ENCODE data around the gene CSNK1E. TPM values are rescaled to one million over a fixed set of nuclear protein-coding genes. Genes with fewer than 3 reads are reported as not detected.

Gene CSNK1E
- total and polyA plus RNA-seq, 2 of the 8 experiments (the other 6 are each of a cell fraction or from before 2014, with no cell fraction given): 247 to 263 TPM

DNA sequence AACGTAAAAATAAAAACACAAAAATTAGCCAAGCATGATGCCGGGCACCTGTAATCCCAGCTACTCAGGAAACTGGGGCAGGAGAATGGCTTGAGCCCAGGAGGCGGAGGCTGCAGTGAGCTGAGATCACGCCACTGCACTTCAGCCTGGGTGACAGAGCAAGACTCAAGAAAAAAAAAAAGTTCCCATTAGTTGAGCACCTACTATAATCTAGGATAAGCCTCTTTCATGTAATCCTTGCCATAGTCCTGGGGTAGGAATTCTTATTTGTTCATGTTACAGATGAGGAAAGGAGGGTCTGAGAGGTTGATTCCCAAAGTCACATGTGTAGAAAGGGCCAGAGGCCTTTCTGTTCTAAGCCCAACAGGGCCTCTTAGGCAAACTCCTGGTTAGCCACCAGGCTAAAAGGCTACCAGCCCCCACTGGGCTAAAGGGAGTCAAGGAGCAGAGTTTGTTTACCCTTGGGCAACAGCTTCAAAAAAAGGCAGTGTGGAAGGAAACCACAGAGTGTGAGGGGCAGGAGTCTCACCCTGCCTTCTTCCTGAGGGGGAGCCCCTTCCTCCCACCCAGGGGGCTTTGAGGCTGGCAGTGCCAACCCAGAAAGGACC, 21.6 kb upstream of the CSNK1E start:
- Histone ChIP-seq H3K27ac (ENCODE audit: low read depth, low read length) (no peak overlapping the region), H4K5ac (ENCODE audit: insufficient read length, low read depth, low read length) (no peak overlapping the region), H4K8ac (ENCODE audit: extremely low read depth, insufficient read depth, low read length) (no peak overlapping the region), H3K36me3 (ENCODE audit: control insufficient read depth in 2 of 4, insufficient read depth in 4 of 4, low read length in 3 of 4) (peaks cover 0 to 3% (median 0%) of the 10 kb centered on the region in 4 experiments; a peak in 1 of 8 replicates), H3K56ac (replicated peaks; ENCODE audit: insufficient read length, low read depth, low read length) (no peak overlapping the region), H2BK12ac (ENCODE audit: low read depth, low read length) (0 out of 2 replicates have a peak overlapping the region, but pooled peaks have one; percentile 17), H3K18ac (ENCODE audit: extremely low read depth, low read length) (no peak overlapping the region; the same call in 1 of the 2 replicates), H3K14ac (ENCODE audit: insufficient read length) (no peak overlapping the region), H2BK15ac (ENCODE audit: low read length) (peak overlapping the region; percentile 31; the same call in 1 of the 2 replicates), H3K27me3 (replicated peaks in 1 of 4; ENCODE audit: control insufficient read depth in 3 of 4, extremely low read depth in 1 of 4, insufficient read depth in 3 of 4, low read length in 3 of 4) (no peaks in the 10 kb centered on the region), H3K23ac (ENCODE audit: insufficient read length) (no peak overlapping the region), H3K79me1 (ENCODE audit: low read depth, low read length) (peaks cover 9% of the 10 kb centered on the region), H4K20me1 (replicated peaks in 1 of 2; ENCODE audit: control insufficient read depth in 1 of 2, insufficient read depth in 2 of 2, low read length in 2 of 2) (peaks cover 0 to 2% of the 10 kb centered on the region in 2 experiments), H3K23me2 (ENCODE audit: low read depth, low read length) (peaks cover 5% of the 10 kb centered on the region; the same call in 1 of the 2 replicates), H2AK5ac (ENCODE audit: low read depth, low read length) (no peak overlapping the region), H3K79me2 (ENCODE audit: control insufficient read depth in 1 of 2, insufficient read depth in 2 of 2, low read length in 2 of 2) (peaks cover 5 to 18% of the 10 kb centered on the region in 2 experiments), H3K4me3 (ENCODE audit: extremely low read depth in 1 of 4, insufficient read depth in 2 of 4, low read depth in 3 of 4, low read length in 4 of 4) (no peak overlapping the region), H3K4me1 (replicated peaks in 1 of 4; ENCODE audit: control insufficient read depth in 3 of 4, insufficient read depth in 4 of 4, low read length in 3 of 4) (peaks cover under 1 to 13% (median 8%) of the 10 kb centered on the region in 4 experiments), H3K4me2 (ENCODE audit: insufficient read depth in 1 of 2, low read depth in 2 of 2, low read length in 2 of 2) (peak overlapping the region in 1 of 2 experiments; percentile 11; a peak in 2 of 4 replicates), H4K91ac (replicated peaks; ENCODE audit: insufficient read length, low read length) (no peak overlapping the region), H3K9me3 (ENCODE audit: insufficient read depth in 2 of 2, low read depth in 1 of 2, low read length in 1 of 2) (no peaks in the 10 kb centered on the region), H3K4ac (replicated peaks; ENCODE audit: insufficient read length, low read depth, low read length) (no peak overlapping the region), H2AFZ (ENCODE audit: low read length) (no peak overlapping the region), H2BK20ac (ENCODE audit: low read length) (no peak overlapping the region), H3K9ac (replicated peaks in 1 of 4; ENCODE audit: extremely low read depth in 1 of 4, low read depth in 3 of 4, low read length in 3 of 4) (no peak overlapping the region), H2BK120ac (replicated peaks; ENCODE audit: low read depth, low read length) (no peak overlapping the region), H2BK5ac (ENCODE audit: low read depth, low read length) (peak overlapping the region; percentile 66; the same call in 1 of the 2 replicates)
- ChIA-PET CTCF (ENCODE audit: partially characterized antibody) (interaction anchor here (0.7 to 1.4 kb wide), 6 partner anchors 13 to 286 kb away, joined by 3 to 4 read pairs (median 3); no protein-coding TSS in a partner anchor), POLR2A (ENCODE audit: partially characterized antibody) (interaction anchor here (0.8 to 7.9 kb wide), 4 partner anchors 10 to 23 kb away, joined by 3 to 84 read pairs (median 26); no protein-coding TSS in a partner anchor)
- DNase-seq (ENCODE audit: low read depth in 1 of 2, low spot score in 2 of 2): no peak
- 95% methylated on average over 4 of the region's 4 CpGs; no CpG with 5 or more reads in 1 of the 2 experiments for WGBS, 2 experiments (ENCODE audit: extremely low coverage in 1 of 2, insufficient coverage in 1 of 2, insufficient read length in 1 of 2, insufficient replicate concordance in 2 of 2, low coverage in 1 of 2, low lambda C conversion rate in 2 of 2, missing lambda C conversion rate in 1 of 2)
- FAIRE-seq: peak; percentile 74
- TF ChIP-seq EGR1 (IDR thresholded peaks at IDR 0.05; ENCODE audit: borderline replicate concordance, low read depth, low read length) (no peak), TAF7 (optimal IDR thresholded peaks at IDR 0.05; ENCODE audit: borderline replicate concordance, low read depth, low read length) (no peak), BCL11A (IDR thresholded peaks at IDR 0.05; ENCODE audit: low read depth in 2 of 2, low read length in 2 of 2) (no peak), CEBPB (IDR thresholded peaks at IDR 0.05; ENCODE audit: low read depth, low read length) (no peak), SP1 (IDR thresholded peaks at IDR 0.05; ENCODE audit: low read depth, low read length) (no peak), KDM1A (IDR thresholded peaks at IDR 0.05; ENCODE audit: borderline replicate concordance, low read length) (no peak), NRF1 (IDR thresholded peaks at IDR 0.05; ENCODE audit: low read depth, low read length) (no peak), EZH2 (IDR thresholded peaks at IDR 0.05; ENCODE audit: low read depth, low read length, severe bottlenecking) (no peak), SIX5 (IDR thresholded peaks at IDR 0.05; ENCODE audit: low read depth, low read length) (no peak), SIRT6 (IDR thresholded peaks at IDR 0.05; ENCODE audit: low read length) (no peak)
- TF ChIP-seq, protein P1, sequence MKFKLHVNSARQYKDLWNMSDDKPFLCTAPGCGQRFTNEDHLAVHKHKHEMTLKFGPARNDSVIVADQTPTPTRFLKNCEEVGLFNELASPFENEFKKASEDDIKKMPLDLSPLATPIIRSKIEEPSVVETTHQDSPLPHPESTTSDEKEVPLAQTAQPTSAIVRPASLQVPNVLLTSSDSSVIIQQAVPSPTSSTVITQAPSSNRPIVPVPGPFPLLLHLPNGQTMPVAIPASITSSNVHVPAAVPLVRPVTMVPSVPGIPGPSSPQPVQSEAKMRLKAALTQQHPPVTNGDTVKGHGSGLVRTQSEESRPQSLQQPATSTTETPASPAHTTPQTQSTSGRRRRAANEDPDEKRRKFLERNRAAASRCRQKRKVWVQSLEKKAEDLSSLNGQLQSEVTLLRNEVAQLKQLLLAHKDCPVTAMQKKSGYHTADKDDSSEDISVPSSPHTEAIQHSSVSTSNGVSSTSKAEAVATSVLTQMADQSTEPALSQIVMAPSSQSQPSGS (IDR thresholded peaks at IDR 0.05; ENCODE audit: low read length): no peak

All from H1 (cell line).